HepG2 (cell line): ENCODE measurements around the gene C7orf57. TPM values are rescaled to one million over a fixed set of nuclear protein-coding genes. Genes with fewer than 3 reads are reported as not detected.

Experiments
- CEBPZ ChIP-seq: IDR thresholded peaks from 2 replicates; pipeline ENCODE4 v1.6.1; 2012; ENCODE audit warnings: low read length, improper control_type of control experiment
- ELF1 ChIP-seq: sonication (generic); formaldehyde crosslinking; IDR thresholded peaks from 2 replicates; pipeline ENCODE4 v1.4.0; 2020; ENCODE audit warnings: missing genetic modification reagents
- HIC2 ChIP-seq: sonication (generic); formaldehyde crosslinking; IDR thresholded peaks from 2 replicates; pipeline ENCODE4 v1.9.0; 2022; ENCODE audit warnings: low read depth, missing genetic modification reagents
- HOXA5 ChIP-seq: sonication (generic); formaldehyde crosslinking; IDR thresholded peaks from 2 replicates; pipeline ENCODE4 v1.4.0; 2020; ENCODE audit warnings: missing genetic modification reagents
- KDM2A ChIP-seq: sonication (generic); formaldehyde crosslinking; IDR thresholded peaks from 2 replicates; pipeline ENCODE4 v1.4.0; 2020; ENCODE audit warnings: low read depth, missing genetic modification reagents, borderline replicate concordance
- NR2F2 ChIP-seq: IDR thresholded peaks from 2 replicates; pipeline ENCODE4 v1.6.1; 2012; ENCODE audit warnings: low read depth, inconsistent platforms, borderline replicate concordance
- PHF21A ChIP-seq: sonication (generic); formaldehyde crosslinking; IDR thresholded peaks from 2 replicates; pipeline ENCODE4 v1.5.0; 2020; ENCODE audit warnings: mild to moderate bottlenecking, missing genetic modification reagents
- PRDM4 ChIP-seq: sonication (generic); formaldehyde crosslinking; IDR thresholded peaks from 2 replicates; pipeline ENCODE4 v1.9.0; 2021; ENCODE audit warnings: missing genetic modification reagents, borderline replicate concordance
- SALL1 ChIP-seq: sonication (generic); formaldehyde crosslinking; IDR thresholded peaks from 2 replicates; pipeline ENCODE4 v1.8.0; 2022; ENCODE audit warnings: mild to moderate bottlenecking, missing genetic modification reagents
- ZBTB1 ChIP-seq: sonication (generic); formaldehyde crosslinking; IDR thresholded peaks from 2 replicates; pipeline ENCODE4 v1.4.0; 2020; ENCODE audit warnings: missing genetic modification reagents, borderline replicate concordance
- ZBTB34 ChIP-seq: sonication (generic); formaldehyde crosslinking; IDR thresholded peaks from 2 replicates; pipeline ENCODE4 v1.8.0; 2022; ENCODE audit warnings: mild to moderate bottlenecking, missing genetic modification reagents
- ZBTB39 ChIP-seq: sonication (generic); formaldehyde crosslinking; IDR thresholded peaks from 2 replicates; pipeline ENCODE4 v1.5.0; 2020; ENCODE audit warnings: missing genetic modification reagents
- ZNF124 ChIP-seq: sonication (generic); formaldehyde crosslinking; IDR thresholded peaks from 2 replicates; pipeline ENCODE4 v1.4.0; 2020; ENCODE audit warnings: missing genetic modification reagents
- ZNF354B ChIP-seq: sonication (generic); formaldehyde crosslinking; IDR thresholded peaks from 2 replicates; pipeline ENCODE4 v1.8.0; 2022; ENCODE audit warnings: mild to moderate bottlenecking, missing genetic modification reagents
- ZNF639 ChIP-seq: conservative IDR thresholded peaks from 2 replicates; pipeline ENCODE4 v1.6.1; 2018; ENCODE audit warnings: missing genetic modification reagents
- ZSCAN29 ChIP-seq: sonication (generic); formaldehyde crosslinking; conservative IDR thresholded peaks from 2 replicates; pipeline ENCODE4 v1.4.0; 2020; ENCODE audit warnings: mild to moderate bottlenecking, missing genetic modification reagents
- polyA plus RNA-seq, 8 experiments: library from polyadenylated mRNA; depleted of rRNA in 3 of 8; stranded (reverse) in 7 of 8; unstranded in 1 of 8; fragments of >200 nt; fragmentation: Illumina TruSeq in 4 of 8; extraction: Trizol in 4 of 8; gene quantifications; 2 replicates each; pipeline versions ENCODE4 v1.2.1 to v1.2.3, GENCODE V29; 2011 to 2016; ENCODE audit warnings: low read depth in 4 of 8, missing spikeins in 1 of 8, mixed read lengths in 1 of 8; ENCODE audit not compliant: insufficient read depth in 1 of 8
- total RNA-seq, 5 experiments: library from RNA; depleted of rRNA; stranded (reverse); fragments of >200 nt; fragmentation: Illumina TruSeq; extraction: Trizol; gene quantifications; 2 replicates each; pipeline ENCODE4 v1.2.3, GENCODE V29; 2016; ENCODE audit warnings: low read depth in 1 of 5

The C7orf57 gene
- total and polyA plus RNA-seq, 2 of the 13 experiments (the other 11 are each of a cell fraction or from before 2014, with no cell fraction given), result not detected

- TF ChIP-seq PRDM4 (CRISPR knock-in tag) (no peak), ZNF639 (no peak), ZBTB39 (CRISPR knock-in tag) (no peak), PHF21A (CRISPR knock-in tag) (no peak), SALL1 (CRISPR knock-in tag) (peak; percentile 61), HOXA5 (CRISPR knock-in tag) (0 out of 2 replicates have a peak, but pooled peaks have one; percentile 23), ZSCAN29 (CRISPR knock-in tag) (no peak), CEBPZ (no peak), ZBTB1 (CRISPR knock-in tag) (no peak), ZBTB34 (CRISPR knock-in tag) (no peak), KDM2A (CRISPR knock-in tag) (peak; percentile 54; the same call in 1 of the 2 replicates), NR2F2 (peak; percentile 74), ELF1 (CRISPR knock-in tag) (no peak), ZNF354B (CRISPR knock-in tag) (no peak), ZNF124 (CRISPR knock-in tag) (0 out of 2 replicates have a peak, but pooled peaks have one; percentile 31), HIC2 (CRISPR knock-in tag) (no peak)
Observed at GRCh38 chr7:48109848-48110663, 74.7 kb downstream of the C7orf57 start (continued).
